ENCODE measurements around the gene ANKRD16. TPM values are rescaled to one million over a fixed set of nuclear protein-coding genes. Genes with fewer than 3 reads are reported as not detected.
"Not testable (repeated sequence)": the region's sequence is repeated elsewhere in the genome, so short reads cannot be mapped to it uniquely, and the experiment has no call there.

Gene ANKRD16
- total RNA-seq, 1 donor from 2014 or later: 8.4 TPM

GRCh38 chr10:5830629-5831445, 58.9 kb downstream of the ANKRD16 start:
- Histone ChIP-seq H3K36me3 (ENCODE audit: control insufficient read depth in 3 of 3, insufficient read depth in 3 of 3, low read length in 3 of 3) (no peaks in the 10 kb centered on the region), H3K27me3 (ENCODE audit: control insufficient read depth in 3 of 3, insufficient read depth in 3 of 3, low read length in 3 of 3) (no peaks in the 10 kb centered on the region), H3K4me1 (ENCODE audit: control insufficient read depth in 3 of 3, insufficient read depth in 3 of 3, low read length in 3 of 3) (no peaks in the 10 kb centered on the region), H3K27ac (ENCODE audit: low read depth, low read length) (no peak overlapping the region), H3K9ac (ENCODE audit: low read depth in 1 of 3, low read length in 3 of 3) (no peak overlapping the region), H3K4me3 (ENCODE audit: low read length in 3 of 3) (no peak overlapping the region), H3K9me3 (ENCODE audit: control insufficient read depth in 3 of 3, low read length in 3 of 3) (no peaks in the 10 kb centered on the region)

GRCh38 chr10:5829267-5829666, 60.4 kb downstream of the ANKRD16 start:
- Histone ChIP-seq H3K27ac (ENCODE audit: low read depth, low read length) (no peak overlapping the region), H3K4me3 (ENCODE audit: low read length in 3 of 3) (no peak overlapping the region), H3K36me3 (ENCODE audit: control insufficient read depth in 3 of 3, insufficient read depth in 3 of 3, low read length in 3 of 3) (no peaks in the 10 kb centered on the region), H3K9ac (ENCODE audit: low read depth in 1 of 3, low read length in 3 of 3) (no peak overlapping the region), H3K4me1 (ENCODE audit: control insufficient read depth in 3 of 3, insufficient read depth in 3 of 3, low read length in 3 of 3) (no peaks in the 10 kb centered on the region), H3K9me3 (ENCODE audit: control insufficient read depth in 3 of 3, low read length in 3 of 3) (no peaks in the 10 kb centered on the region), H3K27me3 (ENCODE audit: control insufficient read depth in 3 of 3, insufficient read depth in 3 of 3, low read length in 3 of 3) (no peaks in the 10 kb centered on the region)

- no peak overlapping the region for H3K27ac ChIP-seq (ENCODE audit: low read depth, low read length)
- no peak overlapping the region for H3K4me3 ChIP-seq (ENCODE audit: low read length in 3 of 3)
- H3K4me1 ChIP-seq (ENCODE audit: control insufficient read depth in 3 of 3, insufficient read depth in 3 of 3, low read length in 3 of 3): no peaks in the 10 kb centered on the region
- no peaks in the 10 kb centered on the region for H3K9me3 ChIP-seq (ENCODE audit: control insufficient read depth in 3 of 3, low read length in 3 of 3)
- H3K9ac ChIP-seq (ENCODE audit: low read depth in 1 of 3, low read length in 3 of 3): no peak overlapping the region
- no peaks in the 10 kb centered on the region for H3K36me3 ChIP-seq (ENCODE audit: control insufficient read depth in 3 of 3, insufficient read depth in 3 of 3, low read length in 3 of 3)
- no peaks in the 10 kb centered on the region for H3K27me3 ChIP-seq (ENCODE audit: control insufficient read depth in 3 of 3, insufficient read depth in 3 of 3, low read length in 3 of 3)
Measured at GRCh38 chr10:5828725-5829124, 61.0 kb downstream of the ANKRD16 start.

- Histone ChIP-seq H3K9me3 (ENCODE audit: control insufficient read depth in 3 of 3, low read length in 3 of 3) (no peaks in the 10 kb centered on the region), H3K27me3 (ENCODE audit: control insufficient read depth in 3 of 3, insufficient read depth in 3 of 3, low read length in 3 of 3) (no peaks in the 10 kb centered on the region), H3K4me1 (ENCODE audit: control insufficient read depth in 3 of 3, insufficient read depth in 3 of 3, low read length in 3 of 3) (no peaks in the 10 kb centered on the region), H3K9ac (ENCODE audit: low read depth in 1 of 3, low read length in 3 of 3) (no peak overlapping the region), H3K36me3 (ENCODE audit: control insufficient read depth in 3 of 3, insufficient read depth in 3 of 3, low read length in 3 of 3) (no peaks in the 10 kb centered on the region), H3K4me3 (ENCODE audit: low read length in 3 of 3) (no peak overlapping the region), H3K27ac (ENCODE audit: low read depth, low read length) (no peak overlapping the region)
Measured at GRCh38 chr10:5827841-5828240, 61.9 kb downstream of the ANKRD16 start.

- not testable (repeated sequence) for H3K9me3 ChIP-seq (ENCODE audit: control insufficient read depth in 3 of 3, low read length in 3 of 3); H3K9ac ChIP-seq (ENCODE audit: low read depth in 1 of 3, low read length in 3 of 3)
Measured at GRCh38 chr10:5826511-5826910, 63.2 kb downstream of the ANKRD16 start.

GRCh38 chr10:5818894-5819293, 70.8 kb downstream of the ANKRD16 start:
- no peaks in the 10 kb centered on the region for H3K9me3 ChIP-seq (ENCODE audit: control insufficient read depth in 3 of 3, low read length in 3 of 3)
- no peaks in the 10 kb centered on the region for H3K36me3 ChIP-seq (ENCODE audit: control insufficient read depth in 3 of 3, insufficient read depth in 3 of 3, low read length in 3 of 3)
- peaks cover 5 to 14% (median 9%) of the 10 kb centered on the region in 3 donors for H3K4me1 ChIP-seq (ENCODE audit: control insufficient read depth in 3 of 3, insufficient read depth in 3 of 3, low read length in 3 of 3)
- no peak overlapping the region for H3K4me3 ChIP-seq (ENCODE audit: low read length in 3 of 3)
- no peaks in the 10 kb centered on the region for H3K27me3 ChIP-seq (ENCODE audit: control insufficient read depth in 3 of 3, insufficient read depth in 3 of 3, low read length in 3 of 3)
- no peak overlapping the region for H3K27ac ChIP-seq (ENCODE audit: low read depth, low read length)
- H3K9ac ChIP-seq (ENCODE audit: low read depth in 1 of 3, low read length in 3 of 3): no peak overlapping the region

More at GRCh38 chr10:5826511-5826910, 63.2 kb downstream of the ANKRD16 start:
- not testable (repeated sequence) for H3K4me1 ChIP-seq (ENCODE audit: control insufficient read depth in 3 of 3, insufficient read depth in 3 of 3, low read length in 3 of 3); H3K27ac ChIP-seq (ENCODE audit: low read depth, low read length); H3K36me3 ChIP-seq (ENCODE audit: control insufficient read depth in 3 of 3, insufficient read depth in 3 of 3, low read length in 3 of 3); H3K4me3 ChIP-seq (ENCODE audit: low read length in 3 of 3); H3K27me3 ChIP-seq (ENCODE audit: control insufficient read depth in 3 of 3, insufficient read depth in 3 of 3, low read length in 3 of 3)

GRCh38 chr10:5818048-5818331, 71.7 kb downstream of the ANKRD16 start:
- Histone ChIP-seq H3K36me3 (ENCODE audit: control insufficient read depth in 3 of 3, insufficient read depth in 3 of 3, low read length in 3 of 3) (peaks cover 0 to 2% (median 0%) of the 10 kb centered on the region in 3 donors), H3K4me3 (ENCODE audit: low read length in 3 of 3) (no peak overlapping the region), H3K4me1 (ENCODE audit: control insufficient read depth in 3 of 3, insufficient read depth in 3 of 3, low read length in 3 of 3) (peaks cover 5 to 16% (median 10%) of the 10 kb centered on the region in 3 donors), H3K9me3 (ENCODE audit: control insufficient read depth in 3 of 3, low read length in 3 of 3) (no peaks in the 10 kb centered on the region), H3K9ac (ENCODE audit: low read depth in 1 of 3, low read length in 3 of 3) (no peak overlapping the region), H3K27me3 (ENCODE audit: control insufficient read depth in 3 of 3, insufficient read depth in 3 of 3, low read length in 3 of 3) (no peaks in the 10 kb centered on the region), H3K27ac (ENCODE audit: low read depth, low read length) (no peak overlapping the region)

- Histone ChIP-seq H3K9ac (ENCODE audit: low read depth in 1 of 3, low read length in 3 of 3) (no peak overlapping the region), H3K27ac (ENCODE audit: low read depth, low read length) (no peak overlapping the region), H3K9me3 (ENCODE audit: control insufficient read depth in 3 of 3, low read length in 3 of 3) (no peaks in the 10 kb centered on the region)
Measured at GRCh38 chr10:5817322-5818047, 72.2 kb downstream of the ANKRD16 start.

GRCh38 chr10:5816170-5816569, 73.5 kb downstream of the ANKRD16 start:
- H3K27ac ChIP-seq (ENCODE audit: low read depth, low read length): no peak overlapping the region
- H3K27me3 ChIP-seq (ENCODE audit: control insufficient read depth in 3 of 3, insufficient read depth in 3 of 3, low read length in 3 of 3): no peaks in the 10 kb centered on the region
- H3K9me3 ChIP-seq (ENCODE audit: control insufficient read depth in 3 of 3, low read length in 3 of 3): no peaks in the 10 kb centered on the region
- H3K36me3 ChIP-seq (ENCODE audit: control insufficient read depth in 3 of 3, insufficient read depth in 3 of 3, low read length in 3 of 3): peaks cover 0 to 2% (median 0%) of the 10 kb centered on the region in 3 donors
- no peak overlapping the region for H3K9ac ChIP-seq (ENCODE audit: low read depth in 1 of 3, low read length in 3 of 3)
- H3K4me1 ChIP-seq (ENCODE audit: control insufficient read depth in 3 of 3, insufficient read depth in 3 of 3, low read length in 3 of 3): peaks cover 13 to 20% (median 13%) of the 10 kb centered on the region in 3 donors
- H3K4me3 ChIP-seq (ENCODE audit: low read length in 3 of 3): no peak overlapping the region

More at GRCh38 chr10:5817322-5818047, 72.2 kb downstream of the ANKRD16 start:
- no peak overlapping the region for H3K4me3 ChIP-seq (ENCODE audit: low read length in 3 of 3)
- peaks cover 5 to 16% (median 10%) of the 10 kb centered on the region in 3 donors for H3K4me1 ChIP-seq (ENCODE audit: control insufficient read depth in 3 of 3, insufficient read depth in 3 of 3, low read length in 3 of 3)
- H3K27me3 ChIP-seq (ENCODE audit: control insufficient read depth in 3 of 3, insufficient read depth in 3 of 3, low read length in 3 of 3): no peaks in the 10 kb centered on the region
- peaks cover 0 to 2% (median 0%) of the 10 kb centered on the region in 3 donors for H3K36me3 ChIP-seq (ENCODE audit: control insufficient read depth in 3 of 3, insufficient read depth in 3 of 3, low read length in 3 of 3)
